H1 (cell line): Measurements from ENCODE around the gene CGN. TPM values are rescaled to one million over a fixed set of nuclear protein-coding genes. Genes with fewer than 3 reads are reported as not detected.

Experiments
- CEBPB ChIP-seq: IDR thresholded peaks from 2 replicates; pipeline ENCODE4 v1.6.1; 2012; ENCODE audit warnings: low read depth, low read length
- CHD1 ChIP-seq: IDR thresholded peaks from 2 replicates; pipeline ENCODE4 v1.6.1; 2012; ENCODE audit warnings: low read depth, low read length, improper control_type of control experiment
- EP300 ChIP-seq, 2 experiments: IDR thresholded peaks; 1 replicate in 1 of 2; 2 replicates in 1 of 2; pipeline ENCODE4 v1.6.1; 2011 to 2012; ENCODE audit warnings: low read depth in 2 of 2, low read length in 2 of 2, mild to moderate bottlenecking in 2 of 2, borderline replicate concordance in 1 of 2, inconsistent platforms in 1 of 2, moderate library complexity in 1 of 2
- RFX5 ChIP-seq: IDR thresholded peaks from 2 replicates; pipeline ENCODE4 v1.6.1; 2011; ENCODE audit warnings: low read depth, low read length, improper control_type of control experiment, borderline replicate concordance
- polyA plus RNA-seq, 7 experiments: library from polyadenylated mRNA; depleted of rRNA in 3 of 7; stranded (reverse) in 5 of 7; unstranded in 2 of 7; fragments of >200 nt in 5 of 7; fragments of 200-250 nt in 2 of 7; gene quantifications; 1 replicate in 5 of 7; 2 replicates in 1 of 7; 4 replicates in 1 of 7; pipeline versions ENCODE4 v1.2.1 to v1.2.3, GENCODE V29; 2011 to 2013; ENCODE audit warnings: missing spikeins in 2 of 7, mixed read lengths in 2 of 7
- total RNA-seq: library from RNA; stranded (reverse); fragmentation: NEBNext Ultra II Directional; extraction: Animal tissue kit (Norgen Biotek cat#: 25700); gene quantifications from 2 replicates; pipeline ENCODE4 v1.2.1, GENCODE V29; 2021
- TF ChIP-seq, protein P1 (sequence below): IDR thresholded peaks from 2 replicates; pipeline ENCODE4 v1.6.1; 2012; ENCODE audit warnings: inconsistent platforms

CGN gene
- total and polyA plus RNA-seq, 2 of the 8 experiments (the other 6 are each of a cell fraction or from before 2014, with no cell fraction given), result 15.9 to 52.7 TPM

DNA sequence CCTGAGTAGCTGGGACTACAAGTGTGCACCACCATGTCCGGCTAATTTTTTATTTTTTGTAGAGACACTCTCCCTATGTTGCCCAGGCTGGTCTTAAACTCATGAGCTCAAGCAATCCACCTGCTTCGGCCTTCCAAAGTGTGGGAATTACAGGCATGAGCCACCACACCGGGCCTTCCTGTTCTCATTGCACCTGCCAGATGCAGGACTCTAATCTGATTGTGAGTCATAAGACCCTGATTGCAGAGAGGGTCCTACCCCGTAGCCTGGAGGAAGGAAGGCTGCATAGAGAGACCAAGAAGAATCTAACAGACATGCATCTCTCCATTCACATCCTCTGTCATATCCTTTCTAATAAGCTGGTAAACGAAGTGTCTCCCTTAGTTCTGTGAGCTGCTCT, 19.5 kb upstream of the CGN start (continued):
- TF ChIP-seq EP300 (IDR thresholded peaks at IDR 0.05; ENCODE audit: borderline replicate concordance in 1 of 2, low read depth in 2 of 2, low read length in 2 of 2), result no peak
- TF ChIP-seq CHD1, result no peak
- TF ChIP-seq RFX5, result no peak
- TF ChIP-seq, protein P1, sequence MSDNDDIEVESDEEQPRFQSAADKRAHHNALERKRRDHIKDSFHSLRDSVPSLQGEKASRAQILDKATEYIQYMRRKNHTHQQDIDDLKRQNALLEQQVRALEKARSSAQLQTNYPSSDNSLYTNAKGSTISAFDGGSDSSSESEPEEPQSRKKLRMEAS, result no peak
- TF ChIP-seq CEBPB, result no peak
- TF ChIP-seq, all 59 proteins: peak for 0
